CD4-positive, alpha-beta T cell treated with Interleukin-15 for 1 hour (primary cell): ENCODE results near the gene TSC22D4.

Source experiments
- DNase-seq: peaks from one replicate; pipeline ENCODE4 v3.0.0-alpha.2; 2020

Gene TSC22D4

GRCh38 chr7:100426516-100426915 lies 52.5 kb downstream of the TSC22D4 start:
- DNase-seq: no peak

GRCh38 chr7:100425347-100425746 lies 53.7 kb downstream of the TSC22D4 start:
- no peak for DNase-seq

GRCh38 chr7:100423315-100423714 lies 55.7 kb downstream of the TSC22D4 start:
- no peak for DNase-seq

GRCh38 chr7:100419660-100420226 lies 59.3 kb downstream of the TSC22D4 start:
- DNase-seq: no peak

- DNase-seq: no peak
Observed at GRCh38 chr7:100418930-100419659, 59.9 kb downstream of the TSC22D4 start.
